Stimulated activated CD4-positive, alpha-beta T cell treated with anti-CD3 and anti-CD28 coated beads, Interleukin-12 subunit alpha, Interleukin-12 subunit beta, amount 100 ng/mL, for 48 hours (primary cell): ENCODE data around the gene PLEKHJ1.
"Not testable (repeated sequence)": the region's sequence is repeated elsewhere in the genome, so short reads cannot be mapped to it uniquely, and the experiment has no call there.

Experiments used
- DNase-seq, 3 donors: peaks; one replicate each; pipeline ENCODE4 v3.0.0-alpha.2; 2020; ENCODE audit warnings: low read depth in 2 of 3, low spot score in 1 of 3

Gene PLEKHJ1

DNA sequence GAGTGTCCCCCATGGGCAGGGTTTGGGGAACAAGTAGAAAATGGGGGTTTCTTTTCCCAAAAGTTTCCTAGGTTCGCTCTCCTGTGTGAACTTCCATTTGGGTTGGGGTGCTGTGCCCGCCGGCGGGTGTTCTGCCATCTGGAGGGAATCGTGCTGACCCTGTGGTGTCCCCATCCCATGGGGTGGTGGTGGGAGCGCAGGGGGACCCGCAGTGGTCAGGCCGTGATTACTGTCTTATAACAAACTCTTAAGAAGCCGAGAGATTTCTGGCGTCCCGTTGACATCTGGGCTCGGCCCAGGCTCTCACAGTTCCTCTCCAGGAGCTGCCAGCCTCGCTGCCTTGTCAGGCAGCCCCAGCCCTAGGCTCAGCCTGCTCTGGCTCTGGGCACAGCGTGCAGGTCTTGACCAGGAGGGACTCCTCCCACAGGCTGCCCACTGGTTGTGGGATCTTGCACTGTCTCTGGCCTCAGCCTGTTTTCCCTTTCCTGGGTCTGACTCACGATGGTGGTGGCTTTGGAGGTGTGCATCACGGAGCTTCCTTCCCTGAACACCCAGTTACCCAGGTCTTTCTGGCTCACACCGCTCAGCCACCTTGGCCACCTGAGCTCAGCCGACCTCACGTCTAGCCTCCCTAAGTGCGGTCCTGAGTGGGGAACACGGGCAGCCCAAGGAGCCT is 34.5 kb downstream of the PLEKHJ1 start:
- no peak for DNase-seq

DNA sequence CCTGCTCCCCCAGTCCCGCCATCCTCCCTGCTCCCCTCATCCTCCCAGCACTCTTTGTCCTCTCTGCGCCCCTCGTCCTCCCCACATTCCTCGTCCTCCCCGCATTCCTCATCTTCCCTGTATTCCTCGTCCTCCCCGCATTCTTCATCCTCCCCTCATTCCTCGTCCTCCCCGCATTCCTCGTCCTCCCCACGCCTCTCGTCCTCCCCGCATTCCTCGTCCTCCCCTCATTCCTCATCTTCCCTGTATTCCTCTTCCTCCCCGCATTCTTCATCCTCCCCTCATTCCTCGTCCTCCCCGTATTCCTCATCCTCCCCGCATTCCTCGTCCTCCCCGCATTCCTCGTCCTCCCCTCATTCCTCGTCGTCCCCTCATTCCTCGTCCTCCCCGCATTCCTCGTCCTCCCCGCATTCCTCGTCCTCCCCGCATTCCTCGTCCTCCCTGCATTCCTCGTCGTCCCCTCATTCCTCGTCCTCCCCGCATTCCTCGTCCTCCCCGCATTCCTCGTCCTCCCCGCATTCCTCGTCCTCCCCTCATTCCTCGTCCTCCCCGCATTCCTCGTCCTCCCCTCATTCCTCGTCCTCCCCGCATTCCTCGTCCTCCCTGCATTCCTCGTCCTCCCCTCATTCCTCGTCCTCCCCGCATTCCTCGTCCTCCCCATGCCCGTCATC is 35.4 kb downstream of the PLEKHJ1 start:
- DNase-seq, result not testable (repeated sequence)

DNA sequence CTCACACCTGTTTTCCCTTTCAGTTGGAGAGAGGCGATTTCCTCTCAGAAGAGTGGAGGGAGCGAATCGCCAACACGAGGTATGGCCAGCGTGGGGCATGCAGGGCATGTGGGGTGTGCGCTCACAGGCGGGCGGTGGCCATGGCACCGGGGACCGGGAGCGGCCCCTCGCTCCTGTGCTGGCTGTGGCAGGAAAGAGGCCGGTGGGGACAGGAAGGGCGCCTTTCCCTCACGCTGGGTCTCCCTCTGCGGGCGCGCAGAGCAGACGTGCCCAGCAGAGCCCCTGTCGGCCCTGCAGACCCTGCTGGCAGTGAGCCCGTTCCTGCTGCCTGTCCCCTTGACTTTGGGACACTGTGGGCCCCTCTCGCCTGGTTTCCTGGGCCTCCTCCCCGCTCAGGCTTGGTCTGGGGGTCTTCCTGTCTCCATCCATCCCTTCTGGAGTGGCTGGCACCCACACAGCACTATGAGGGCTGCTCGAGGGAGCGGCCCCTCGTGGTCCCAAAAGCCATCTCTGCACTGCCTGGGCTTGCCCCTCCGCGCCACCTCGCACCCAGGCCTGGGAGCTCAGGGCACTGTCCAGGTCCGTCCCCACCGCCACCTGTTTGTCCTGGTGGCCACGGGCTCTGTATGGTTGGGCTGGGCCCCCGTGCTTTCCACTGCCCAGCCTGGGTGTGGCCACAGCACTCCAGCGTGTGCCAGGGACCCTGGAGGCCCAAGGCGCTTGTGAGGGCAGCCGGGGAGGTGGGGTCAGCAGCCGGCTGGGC is 36.1 kb downstream of the PLEKHJ1 start:
- no peak for DNase-seq

DNA sequence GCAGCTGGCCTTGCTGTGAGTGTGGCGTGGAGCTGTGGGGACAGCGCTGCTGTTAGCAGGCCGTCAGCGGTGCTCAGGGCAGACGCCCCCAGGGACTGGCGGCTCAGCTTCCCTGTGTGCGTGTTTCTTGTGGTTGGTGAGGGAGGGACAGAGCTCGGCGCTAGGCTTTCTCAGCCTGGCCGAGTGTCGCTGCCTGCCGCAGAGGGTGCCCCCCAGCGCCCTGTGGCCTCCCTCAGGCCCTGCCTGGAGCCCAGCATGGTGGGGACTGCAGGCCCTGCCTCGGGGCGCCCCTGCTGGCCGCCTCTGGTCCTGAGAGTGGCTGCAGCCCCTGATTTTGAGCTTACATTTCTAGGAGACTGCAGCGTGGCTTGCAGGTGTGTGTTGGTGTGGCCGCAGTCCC is 36.9 kb downstream of the PLEKHJ1 start:
- no peak for DNase-seq

DNA sequence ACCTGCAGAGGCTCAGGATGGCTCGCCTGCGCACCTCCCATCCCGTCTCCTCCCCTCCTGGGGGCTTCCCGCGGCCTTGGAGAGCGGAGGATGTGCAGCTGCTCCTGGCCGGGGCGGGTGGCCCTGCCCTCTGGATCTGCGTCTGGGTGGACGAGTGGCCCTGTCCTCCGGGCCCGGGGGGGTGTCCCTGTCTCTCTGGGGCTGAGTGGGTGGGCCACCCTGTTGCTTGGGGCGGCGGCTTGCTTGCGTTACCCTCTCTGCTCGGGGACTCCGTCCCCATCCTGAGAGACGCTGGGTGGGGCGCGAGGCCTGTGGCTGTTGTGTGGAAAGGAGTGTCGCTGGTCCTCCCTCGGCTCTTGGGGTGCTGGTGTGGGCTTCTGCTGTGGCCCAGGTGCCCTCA is 37.8 kb downstream of the PLEKHJ1 start:
- DNase-seq, result no peak

DNA sequence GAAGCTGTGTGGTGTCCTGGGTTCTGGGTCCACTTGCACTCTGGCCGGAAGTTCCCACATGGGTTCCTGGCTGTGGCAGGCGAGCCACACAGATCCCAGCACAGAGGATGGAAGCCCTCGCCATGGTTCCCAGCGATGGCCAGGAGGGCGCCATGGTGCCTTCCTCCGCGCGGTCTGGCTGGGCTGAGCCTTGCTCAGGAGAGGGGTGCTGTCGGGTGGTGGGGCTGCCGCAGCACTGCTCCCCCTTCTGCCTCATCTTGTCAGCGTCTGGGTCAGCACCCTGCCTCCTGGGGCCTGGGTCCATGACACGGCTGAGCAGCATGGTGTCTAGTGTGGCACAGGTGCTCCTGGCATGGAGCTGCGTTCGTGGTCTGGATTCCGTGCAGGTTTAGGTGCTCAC is 38.9 kb downstream of the PLEKHJ1 start:
- DNase-seq, result no peak

DNA sequence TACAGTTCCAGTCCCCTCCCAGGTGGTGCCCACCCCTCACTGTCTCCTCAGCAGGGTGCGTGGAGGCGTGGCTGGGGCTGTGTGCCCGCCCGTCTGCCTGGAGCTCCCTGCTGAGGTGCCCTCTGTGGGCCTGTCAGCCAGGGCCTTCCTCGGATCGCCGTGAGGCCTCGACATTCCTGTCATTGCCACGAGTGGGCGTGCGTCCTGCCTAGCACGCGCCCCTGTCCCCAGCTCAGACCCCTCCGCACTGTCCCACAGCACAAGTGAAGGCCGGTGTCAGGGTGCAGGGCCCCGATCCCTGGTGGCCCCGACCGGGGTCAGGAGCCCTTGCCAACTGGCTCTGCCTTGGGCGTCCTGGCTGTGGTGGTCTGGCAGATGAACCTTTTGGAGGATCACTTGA is 40.2 kb downstream of the PLEKHJ1 start:
- no peak for DNase-seq

DNA sequence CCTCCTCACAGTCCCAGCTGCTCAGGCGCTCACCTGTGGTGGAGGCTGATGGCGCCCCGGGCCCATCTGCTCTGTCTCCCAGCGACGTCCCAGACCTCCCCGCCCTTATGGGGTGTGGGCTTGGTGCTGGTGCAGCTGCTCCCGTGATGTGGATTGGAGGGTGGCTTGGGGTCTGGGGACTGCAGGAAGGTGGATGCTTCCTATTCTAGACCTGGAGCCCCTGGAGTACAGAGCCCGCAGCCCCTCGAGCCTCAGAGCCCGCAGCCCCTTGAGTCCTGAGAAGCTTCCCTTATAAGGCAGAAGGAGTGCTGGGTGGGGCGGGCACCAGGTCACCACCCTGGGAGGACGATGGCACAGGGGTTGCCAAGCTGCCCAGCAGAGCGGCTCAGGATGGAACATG is 40.8 kb downstream of the PLEKHJ1 start:
- DNase-seq, result no peak

DNA sequence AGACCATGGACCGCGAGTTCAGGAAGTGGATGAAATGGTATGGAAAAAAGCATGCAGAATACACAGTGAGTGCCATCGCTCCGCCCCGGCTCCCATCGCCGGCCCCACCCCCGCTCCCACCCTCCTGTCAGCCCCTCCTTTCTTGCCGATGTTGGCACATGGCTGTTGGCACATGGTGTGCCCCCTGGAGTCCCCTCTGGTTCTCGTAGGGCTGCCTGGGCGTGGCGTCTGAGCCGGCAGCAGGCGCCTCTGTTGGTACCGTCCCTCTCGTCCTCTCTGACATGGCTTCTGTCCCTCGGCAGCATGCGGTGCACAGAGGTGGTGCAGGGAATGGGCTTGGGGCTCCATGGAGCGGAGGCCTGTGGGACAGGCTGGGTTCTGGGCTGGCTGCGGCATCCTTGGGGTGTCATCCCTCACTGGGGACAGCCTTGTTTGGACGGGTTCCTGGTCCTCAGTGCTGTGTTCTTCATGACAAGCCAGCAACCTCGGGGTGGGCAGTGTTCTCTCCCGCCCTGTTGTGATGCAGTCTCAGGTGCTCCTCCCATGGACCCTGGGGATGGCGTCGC is 41.5 kb downstream of the PLEKHJ1 start:
- DNase-seq, result no peak

DNA sequence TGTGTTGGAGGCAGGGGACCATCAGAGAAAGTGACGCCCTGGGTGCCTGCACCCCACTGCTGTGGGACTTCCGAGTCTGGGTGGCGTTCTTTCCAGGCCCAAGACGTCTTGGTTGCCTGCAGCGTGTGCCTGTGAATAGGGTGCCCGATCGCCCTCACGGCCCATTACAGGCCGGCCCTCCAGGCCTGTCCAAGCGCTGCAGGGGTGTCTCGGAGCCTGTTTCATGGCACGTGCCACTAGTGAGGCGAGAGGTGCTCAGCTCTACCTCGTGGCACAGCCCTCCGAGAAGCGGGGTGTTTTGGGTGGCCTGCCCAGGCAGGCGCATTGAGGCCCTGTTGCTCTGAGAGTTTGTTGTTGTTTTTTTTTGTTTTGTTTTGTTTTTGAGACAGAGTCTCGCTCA is 42.3 kb downstream of the PLEKHJ1 start:
- no peak for DNase-seq

DNA sequence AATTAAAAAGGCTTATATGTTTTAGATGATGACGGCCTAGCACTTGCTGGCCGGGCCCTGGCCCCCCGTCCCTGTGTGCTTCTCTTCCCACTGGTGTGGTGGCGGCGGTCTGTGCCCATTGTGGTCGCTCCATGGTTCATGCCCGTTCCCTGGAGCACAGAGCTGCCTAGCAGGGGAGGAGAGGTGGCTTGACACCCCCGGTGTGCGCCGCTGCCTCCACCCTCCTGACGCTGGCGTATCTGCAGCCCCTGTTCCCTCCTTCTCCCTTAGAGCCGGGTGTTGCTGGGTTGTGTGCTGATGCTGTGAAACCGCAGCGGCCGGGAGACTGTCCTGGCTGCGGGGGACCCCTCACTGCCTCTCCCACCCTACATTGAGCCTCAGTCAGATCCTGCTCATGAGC is 43.3 kb downstream of the PLEKHJ1 start:
- DNase-seq, result no peak

DNA sequence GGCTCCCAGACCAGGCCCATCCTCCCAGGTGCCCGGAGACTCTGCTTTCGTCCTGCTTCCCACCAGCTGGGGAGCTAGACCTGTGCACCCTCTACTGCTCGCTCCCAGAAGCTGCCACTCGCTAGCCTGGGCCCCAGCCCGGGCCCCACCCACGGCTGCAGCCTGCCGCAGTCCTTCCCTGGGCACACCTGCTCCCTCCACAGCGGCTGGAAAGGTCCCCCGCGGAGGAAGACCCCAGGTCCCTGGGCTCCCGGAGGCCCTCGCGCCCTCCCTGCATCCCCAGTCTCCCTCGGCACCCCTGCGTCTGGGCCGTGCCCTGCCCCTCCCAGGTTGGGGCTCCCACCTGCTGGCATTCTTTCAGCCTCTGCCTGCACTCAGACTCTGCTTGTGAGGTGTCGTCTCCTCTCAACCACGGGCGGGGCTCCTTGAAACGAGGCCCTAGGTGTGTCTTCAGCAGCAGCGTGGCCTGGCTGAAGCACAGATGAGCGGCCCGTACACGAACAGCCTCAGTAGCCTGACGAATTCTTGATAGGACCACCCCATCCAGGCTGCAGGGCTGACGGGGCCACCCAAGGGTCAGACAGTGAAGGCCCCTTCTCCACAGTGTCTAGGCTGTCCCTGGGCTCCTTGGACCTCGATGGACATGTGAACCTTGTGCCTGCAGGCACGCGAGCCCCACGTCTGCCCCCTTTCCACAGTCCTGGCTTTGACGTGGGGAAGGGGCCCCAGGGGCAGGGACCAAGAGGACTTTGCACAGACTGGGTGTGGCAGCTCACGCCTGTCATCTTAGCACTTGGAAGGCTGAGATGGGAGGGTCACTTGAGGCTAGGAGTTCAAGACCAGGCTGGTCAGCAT is 44.4 kb downstream of the PLEKHJ1 start:
- no peak for DNase-seq

DNA sequence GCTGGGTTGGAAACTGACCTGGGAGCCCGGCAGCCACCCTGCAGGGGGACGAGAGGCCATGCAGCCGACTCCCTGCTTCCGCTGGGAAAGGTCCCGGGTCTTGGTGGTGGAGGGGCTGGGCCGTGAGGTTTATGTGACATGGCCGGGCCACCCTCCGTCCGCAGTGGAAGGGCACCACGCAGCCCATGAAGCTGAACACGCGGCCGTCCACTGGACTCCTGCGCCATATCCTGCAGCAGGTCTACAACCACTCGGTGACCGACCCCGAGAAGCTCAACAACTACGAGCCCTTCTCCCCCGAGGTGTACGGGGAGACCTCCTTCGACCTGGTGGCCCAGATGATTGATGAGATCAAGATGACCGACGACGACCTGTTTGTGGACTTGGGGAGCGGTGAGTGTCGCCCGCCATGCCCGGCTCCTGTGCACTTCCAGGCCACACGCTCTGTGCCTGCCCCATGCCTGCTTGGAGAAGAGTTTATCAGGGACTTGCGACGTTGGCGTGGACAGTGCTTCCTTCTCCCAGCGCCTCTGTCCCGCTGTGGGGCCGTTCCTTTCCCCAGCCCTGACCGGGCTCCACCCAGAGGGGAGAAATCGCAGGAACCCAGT is 45.2 kb downstream of the PLEKHJ1 start:
- no peak for DNase-seq

DNA sequence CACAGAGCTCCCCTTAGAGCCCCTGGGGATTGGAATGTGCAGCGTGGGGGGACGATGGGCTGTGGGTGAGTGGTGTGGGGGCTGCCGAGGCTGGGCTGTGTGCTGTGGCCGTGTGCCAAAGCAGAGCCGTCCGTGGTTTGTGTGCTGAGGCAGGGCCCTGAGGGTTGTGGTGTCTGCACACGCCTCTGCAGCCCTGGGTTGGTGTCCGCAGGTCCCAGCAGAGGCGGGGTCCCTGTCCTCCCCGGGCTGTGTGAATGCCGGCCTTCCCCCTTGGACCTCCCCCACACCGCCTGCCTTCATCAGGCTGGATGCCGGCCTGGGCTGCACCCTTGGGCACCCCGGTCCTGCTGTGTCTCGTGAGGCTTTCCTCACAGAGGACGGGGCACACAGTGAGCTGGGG is 46.2 kb downstream of the PLEKHJ1 start:
- DNase-seq, result no peak

DNA sequence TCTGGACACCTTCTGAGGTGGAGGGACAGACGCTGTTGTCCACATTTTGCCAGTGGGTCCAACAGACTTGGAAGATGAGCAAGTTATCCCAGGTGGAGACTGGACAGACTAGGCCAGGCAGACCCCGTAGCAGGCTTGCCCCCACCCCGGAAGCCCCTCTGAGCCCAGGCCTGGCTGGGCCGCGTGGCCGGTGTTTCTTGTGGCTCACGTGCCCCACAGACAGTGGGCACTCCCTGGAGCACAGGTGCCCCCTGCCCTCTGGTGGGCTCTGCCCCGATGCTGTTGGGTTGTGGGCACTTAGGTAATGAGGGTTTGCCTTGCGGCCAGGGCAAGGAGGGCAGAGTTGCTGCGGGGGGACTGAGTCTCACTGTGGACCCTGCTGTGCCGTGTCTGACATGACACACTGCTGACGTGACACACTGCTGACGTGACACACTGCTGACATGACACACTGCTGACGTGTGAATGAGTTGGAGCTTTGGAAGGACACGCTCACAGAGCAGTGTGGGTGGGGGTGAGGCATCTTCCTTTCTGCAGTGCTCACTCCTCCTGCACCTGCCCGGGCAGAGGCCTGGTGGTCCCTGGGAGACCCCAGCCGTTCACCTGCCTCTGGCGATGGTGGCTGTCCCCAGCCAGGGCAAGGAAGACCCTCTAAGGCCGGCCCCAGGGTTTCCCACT is 47.3 kb downstream of the PLEKHJ1 start:
- no peak for DNase-seq

DNA sequence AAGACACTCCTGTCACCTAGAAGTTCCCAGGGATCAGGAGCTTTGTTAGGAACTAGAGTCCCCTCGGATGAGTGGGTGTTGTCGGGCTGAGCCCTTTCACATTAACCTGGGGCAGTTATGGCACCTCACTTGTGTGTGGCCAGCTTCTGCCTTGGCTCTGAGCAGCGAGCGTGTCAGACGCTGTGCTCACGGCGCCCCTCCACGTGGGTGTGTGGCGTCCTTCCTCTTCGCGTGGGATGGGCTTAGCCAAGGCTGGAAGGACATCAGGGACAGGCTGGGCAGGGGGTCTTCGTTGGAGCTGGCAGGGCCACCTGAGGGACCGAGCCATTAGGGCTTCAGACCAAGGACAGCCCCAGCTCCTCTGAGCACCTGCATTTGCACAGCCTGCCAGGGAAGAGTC is 49.0 kb downstream of the PLEKHJ1 start:
- no peak for DNase-seq

DNA sequence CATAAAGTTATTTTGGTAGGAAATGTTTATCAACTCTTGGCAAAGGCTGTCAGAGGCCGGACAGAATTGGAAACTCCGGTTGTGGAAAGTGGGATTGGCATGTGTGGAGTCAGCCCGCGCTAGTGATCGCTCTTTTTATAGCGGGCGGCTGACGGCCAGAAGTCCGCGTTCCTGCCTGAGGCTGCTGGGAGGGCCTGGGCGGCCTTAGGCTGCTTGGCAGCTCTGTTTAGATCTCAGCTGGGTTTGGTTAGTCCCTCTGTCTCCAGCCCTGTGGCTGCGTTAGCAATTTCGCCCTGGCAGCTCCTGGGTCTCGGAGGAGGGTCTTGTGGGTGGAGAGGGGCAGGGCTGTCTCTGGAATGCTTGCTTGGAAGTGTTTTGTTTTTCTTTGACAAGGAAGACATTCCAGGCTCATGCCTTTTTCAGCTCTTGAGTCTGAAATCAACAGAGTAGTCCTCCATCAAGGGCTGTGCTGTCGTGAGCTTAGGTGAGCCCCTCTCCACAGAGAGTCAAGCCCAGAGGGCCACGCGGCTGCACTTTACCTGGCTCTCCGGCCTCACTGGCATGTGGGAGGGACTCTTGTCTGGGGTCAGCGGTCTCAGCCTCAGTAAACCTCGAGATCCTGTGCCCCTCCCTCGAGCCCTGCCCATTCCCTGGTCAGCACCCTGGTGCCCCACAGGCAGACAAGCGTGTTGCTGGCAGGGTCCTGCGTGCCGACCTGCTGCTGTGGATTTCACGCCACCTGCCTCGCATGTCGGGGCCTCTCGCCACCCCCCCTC is 49.9 kb downstream of the PLEKHJ1 start:
- DNase-seq, result no peak

DNA sequence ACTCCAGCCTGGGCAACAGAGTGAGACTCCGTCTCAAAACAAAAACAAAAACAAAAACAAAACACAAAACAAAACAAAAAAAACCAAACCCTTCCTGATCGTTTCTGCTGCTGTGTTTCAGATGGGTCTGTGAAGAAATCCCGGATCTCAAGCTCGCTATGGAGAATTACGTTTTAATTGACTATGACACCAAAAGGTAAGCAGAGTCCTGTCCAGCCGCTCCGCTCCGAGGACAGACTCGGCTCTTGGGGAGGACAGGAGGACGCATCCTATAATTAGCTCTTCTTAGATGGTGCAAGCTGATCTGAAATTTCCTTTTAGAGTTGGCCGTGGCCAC is 50.4 kb downstream of the PLEKHJ1 start:
- no peak for DNase-seq

DNA sequence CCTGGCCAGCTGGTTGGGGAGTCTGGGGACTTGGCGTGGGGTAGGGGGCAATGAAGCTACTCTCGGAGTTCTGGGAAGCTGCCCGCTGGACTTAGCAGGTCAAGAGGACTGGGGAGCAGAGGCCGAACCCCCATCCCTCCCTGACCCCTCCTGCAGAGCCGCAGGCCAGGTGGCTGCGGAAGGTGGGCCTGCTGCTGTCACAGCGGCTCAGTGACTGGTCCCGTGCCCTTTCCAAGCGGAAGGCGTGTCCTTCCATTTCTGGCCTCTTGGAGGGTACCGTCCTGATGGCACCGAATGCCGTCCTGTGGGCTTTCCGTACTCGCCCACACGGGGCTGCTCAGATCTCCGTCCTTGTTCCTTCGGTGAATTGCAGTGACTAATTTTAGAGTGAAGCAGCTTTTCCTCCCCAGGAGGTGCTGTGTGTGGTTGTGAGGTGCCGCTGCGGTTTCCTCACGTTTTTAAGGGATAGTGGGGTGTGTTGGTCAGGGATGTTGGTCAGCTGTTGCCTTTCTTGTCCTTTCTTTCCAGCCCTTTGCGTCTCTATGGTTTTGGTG is 51.6 kb downstream of the PLEKHJ1 start:
- no peak for DNase-seq
